ENCODE measurements around the gene ZNF398. TPM values are rescaled to one million over a fixed set of nuclear protein-coding genes. Genes with fewer than 3 reads are reported as not detected.

ZNF398 gene, protein sequence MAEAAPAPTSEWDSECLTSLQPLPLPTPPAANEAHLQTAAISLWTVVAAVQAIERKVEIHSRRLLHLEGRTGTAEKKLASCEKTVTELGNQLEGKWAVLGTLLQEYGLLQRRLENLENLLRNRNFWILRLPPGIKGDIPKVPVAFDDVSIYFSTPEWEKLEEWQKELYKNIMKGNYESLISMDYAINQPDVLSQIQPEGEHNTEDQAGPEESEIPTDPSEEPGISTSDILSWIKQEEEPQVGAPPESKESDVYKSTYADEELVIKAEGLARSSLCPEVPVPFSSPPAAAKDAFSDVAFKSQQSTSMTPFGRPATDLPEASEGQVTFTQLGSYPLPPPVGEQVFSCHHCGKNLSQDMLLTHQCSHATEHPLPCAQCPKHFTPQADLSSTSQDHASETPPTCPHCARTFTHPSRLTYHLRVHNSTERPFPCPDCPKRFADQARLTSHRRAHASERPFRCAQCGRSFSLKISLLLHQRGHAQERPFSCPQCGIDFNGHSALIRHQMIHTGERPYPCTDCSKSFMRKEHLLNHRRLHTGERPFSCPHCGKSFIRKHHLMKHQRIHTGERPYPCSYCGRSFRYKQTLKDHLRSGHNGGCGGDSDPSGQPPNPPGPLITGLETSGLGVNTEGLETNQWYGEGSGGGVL
- total RNA-seq, result 10 to 100 TPM; 13.7 to 23.7 (median 16.6) TPM
- polyA plus RNA-seq, result 1 to 10 TPM; 1.6 to 3.3 (median 2.0) TPM
- long read RNA-seq, donor 1, partial matches to known transcripts, result 0 of 3 reads
- long read RNA-seq, donor 1, other reads (novel, unspliced or antisense), result 0 of 3 reads
- long read RNA-seq, donor 2, partial matches to known transcripts, result 0 of 1 reads
- long read RNA-seq, donor 2, other reads (novel, unspliced or antisense), result 0 of 1 reads

DNA sequence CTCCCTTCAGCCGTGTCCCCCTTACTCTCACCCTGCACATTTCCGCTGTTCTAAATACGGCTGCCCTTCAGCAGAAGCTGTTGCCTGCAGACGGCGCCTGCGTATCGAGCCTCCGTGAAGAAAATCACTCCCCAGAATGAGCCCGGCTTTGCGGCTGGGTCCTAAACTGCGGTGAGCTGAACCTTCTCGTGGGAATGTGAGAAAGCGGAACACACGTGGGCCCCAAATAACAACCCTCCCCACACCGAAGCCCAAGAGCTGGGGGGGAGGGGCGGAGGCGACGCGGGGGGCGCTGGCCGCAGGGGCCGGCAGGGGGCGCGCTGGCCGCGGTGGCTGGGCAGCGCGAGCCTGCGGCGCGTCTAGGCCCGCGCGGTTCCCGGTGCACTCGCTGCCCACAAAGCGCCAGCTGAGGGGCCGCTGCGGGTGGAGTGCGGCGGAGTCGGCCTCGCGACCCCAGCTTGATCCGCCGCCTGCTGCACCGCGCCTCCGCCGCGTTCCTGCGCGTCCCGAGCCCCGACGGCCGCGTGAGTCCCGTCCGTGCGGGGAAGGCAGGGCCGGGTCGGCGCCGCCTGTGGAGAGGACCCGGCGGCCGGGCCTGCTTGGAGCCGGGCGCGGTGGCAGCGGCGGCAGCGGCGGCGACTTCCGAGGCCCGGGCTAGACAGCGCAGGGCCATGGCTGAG is at the start of gene ZNF398:
Gene ZNF398 (plus strand): TSS at position 382 of the 680 bp plus-strand sequence. CDS start 290 bp downstream, at position 672.
- WGBS, 5 donors, result 0 to 1% (median 0%) methylated on average over 8 to 79 of the region's 79 CpGs
- peak; percentile 96 for DNase-seq
- Histone ChIP-seq H3K4me1 (peaks cover 16 to 68% (median 46%) of the 10 kb centered on the region in 6 donors), H3K4me3 (peak within 1 kb of the TSS; percentile 75 to 98 (median 88)), H3K27ac (peak within 1 kb of the TSS; percentile 80 to 97 (median 92)), H3K36me3 (no peaks in the 10 kb centered on the region), H3K9me3 (no peaks in the 10 kb centered on the region), H3K27me3 (replicated peaks in 1 of 7) (no peaks in the 10 kb centered on the region)
- TF ChIP-seq POLR2A (IDR thresholded peaks at IDR 0.05) (peak in 1 of 3 donors; percentile 39), POLR2AphosphoS5 (IDR thresholded peaks at IDR 0.05) (peak; percentile 72 to 85 (median 81))
- TF ChIP-seq, protein P1, sequence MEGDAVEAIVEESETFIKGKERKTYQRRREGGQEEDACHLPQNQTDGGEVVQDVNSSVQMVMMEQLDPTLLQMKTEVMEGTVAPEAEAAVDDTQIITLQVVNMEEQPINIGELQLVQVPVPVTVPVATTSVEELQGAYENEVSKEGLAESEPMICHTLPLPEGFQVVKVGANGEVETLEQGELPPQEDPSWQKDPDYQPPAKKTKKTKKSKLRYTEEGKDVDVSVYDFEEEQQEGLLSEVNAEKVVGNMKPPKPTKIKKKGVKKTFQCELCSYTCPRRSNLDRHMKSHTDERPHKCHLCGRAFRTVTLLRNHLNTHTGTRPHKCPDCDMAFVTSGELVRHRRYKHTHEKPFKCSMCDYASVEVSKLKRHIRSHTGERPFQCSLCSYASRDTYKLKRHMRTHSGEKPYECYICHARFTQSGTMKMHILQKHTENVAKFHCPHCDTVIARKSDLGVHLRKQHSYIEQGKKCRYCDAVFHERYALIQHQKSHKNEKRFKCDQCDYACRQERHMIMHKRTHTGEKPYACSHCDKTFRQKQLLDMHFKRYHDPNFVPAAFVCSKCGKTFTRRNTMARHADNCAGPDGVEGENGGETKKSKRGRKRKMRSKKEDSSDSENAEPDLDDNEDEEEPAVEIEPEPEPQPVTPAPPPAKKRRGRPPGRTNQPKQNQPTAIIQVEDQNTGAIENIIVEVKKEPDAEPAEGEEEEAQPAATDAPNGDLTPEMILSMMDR (IDR thresholded peaks at IDR 0.05 in 8 of 11, conservative IDR thresholded peaks at IDR 0.05 in 3 of 11), result peak; percentile 54 to 99 (median 93)
- intact Hi-C loops (cut with DNase I; ENCODE audit: low total_unique reads), result no loop called here

DNA sequence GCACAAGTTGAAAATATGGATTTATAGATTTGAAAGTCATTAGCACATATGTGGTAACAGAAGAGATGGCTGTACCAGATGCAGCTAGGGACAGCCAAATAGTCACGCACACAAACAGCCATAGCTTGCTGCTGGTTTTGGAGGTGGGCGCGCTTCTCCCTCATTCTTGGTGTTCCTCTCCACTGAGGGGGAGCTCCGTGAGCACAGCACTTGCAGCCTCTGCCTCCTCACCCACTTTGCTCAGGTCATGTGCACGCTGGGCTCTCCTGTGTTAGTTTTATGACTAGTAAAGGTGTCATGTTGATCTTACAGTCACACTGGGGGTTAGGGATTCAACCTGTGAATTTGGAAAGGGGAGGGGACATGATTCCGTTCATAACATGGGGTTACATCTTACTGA is 48.2 kb upstream of the ZNF398 start:
- TF ChIP-seq POLR2A (IDR thresholded peaks at IDR 0.05) (no peak), POLR2AphosphoS5 (IDR thresholded peaks at IDR 0.05) (no peak)
- TF ChIP-seq, protein P1 (IDR thresholded peaks at IDR 0.05 in 8 of 11, conservative IDR thresholded peaks at IDR 0.05 in 3 of 11), result no peak
- Histone ChIP-seq H3K4me1 (no peaks in the 10 kb centered on the region), H3K9me3 (no peaks in the 10 kb centered on the region), H3K4me3 (no peak overlapping the region), H3K27ac (no peak overlapping the region), H3K27me3 (replicated peaks in 1 of 7) (no peaks in the 10 kb centered on the region), H3K36me3 (peaks cover 0 to 10% (median 1%) of the 10 kb centered on the region in 6 donors)
- 81 to 93% (median 87%) methylated on average over 6 of the region's 6 CpGs for WGBS, 5 donors
- intact Hi-C loops (cut with DNase I; ENCODE audit: low total_unique reads), result no loop called here
- DNase-seq, result no peak

DNA sequence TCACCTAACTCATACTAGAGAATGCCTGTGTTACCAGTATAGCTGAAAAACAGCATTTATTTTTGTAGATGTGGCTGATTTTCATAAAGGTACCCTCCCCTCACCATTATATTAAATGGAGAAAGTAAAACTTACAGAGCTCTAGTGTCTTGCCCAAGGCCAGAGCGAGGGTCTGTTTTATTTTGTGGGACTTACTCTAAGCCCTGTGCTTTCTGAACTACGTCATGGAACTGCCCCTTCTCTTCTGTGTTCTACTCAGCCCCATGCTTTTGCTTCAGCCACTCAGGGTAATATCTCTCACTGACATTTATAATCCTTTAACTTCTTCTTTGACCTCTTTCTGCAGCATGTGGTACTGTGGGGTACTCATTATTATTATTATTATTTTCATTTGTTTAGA is 46.4 kb upstream of the ZNF398 start:
- 91 to 97% (median 92%) methylated on average over 2 of the region's 2 CpGs for WGBS, 5 donors
- Histone ChIP-seq H3K36me3 (peaks cover 0 to 24% (median 6%) of the 10 kb centered on the region in 6 donors), H3K27ac (no peak overlapping the region), H3K9me3 (no peaks in the 10 kb centered on the region), H3K27me3 (replicated peaks in 1 of 7) (no peaks in the 10 kb centered on the region), H3K4me1 (no peaks in the 10 kb centered on the region), H3K4me3 (no peak overlapping the region)
- intact Hi-C loops (cut with DNase I; ENCODE audit: low total_unique reads), result no loop called here
- TF ChIP-seq POLR2AphosphoS5 (IDR thresholded peaks at IDR 0.05) (no peak), POLR2A (IDR thresholded peaks at IDR 0.05) (no peak)
- TF ChIP-seq, protein P1 (IDR thresholded peaks at IDR 0.05 in 8 of 11, conservative IDR thresholded peaks at IDR 0.05 in 3 of 11), result no peak
- DNase-seq, result no peak
